ENCODE measurements around the gene SCEL.

DNA sequence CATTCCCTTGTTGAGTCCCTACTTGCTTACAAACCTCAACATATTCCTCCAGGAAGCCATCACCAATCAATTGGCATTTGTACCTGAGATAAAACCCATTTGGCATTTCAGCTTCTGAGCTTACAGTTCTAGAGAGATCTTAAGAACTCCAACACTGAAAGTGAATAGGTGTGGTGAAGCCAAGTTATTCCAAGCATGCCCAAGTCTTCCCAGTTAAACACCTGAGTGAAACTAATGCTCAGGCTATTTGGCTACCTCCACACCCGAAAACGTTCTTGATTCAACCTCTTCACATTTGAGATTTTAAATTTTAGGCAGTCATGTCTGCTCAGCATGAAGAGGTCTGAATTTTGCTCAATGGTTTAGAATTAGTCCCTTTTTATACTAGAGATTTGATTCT, 2.5 kb upstream of the SCEL start:
- TF ChIP-seq, protein P1, sequence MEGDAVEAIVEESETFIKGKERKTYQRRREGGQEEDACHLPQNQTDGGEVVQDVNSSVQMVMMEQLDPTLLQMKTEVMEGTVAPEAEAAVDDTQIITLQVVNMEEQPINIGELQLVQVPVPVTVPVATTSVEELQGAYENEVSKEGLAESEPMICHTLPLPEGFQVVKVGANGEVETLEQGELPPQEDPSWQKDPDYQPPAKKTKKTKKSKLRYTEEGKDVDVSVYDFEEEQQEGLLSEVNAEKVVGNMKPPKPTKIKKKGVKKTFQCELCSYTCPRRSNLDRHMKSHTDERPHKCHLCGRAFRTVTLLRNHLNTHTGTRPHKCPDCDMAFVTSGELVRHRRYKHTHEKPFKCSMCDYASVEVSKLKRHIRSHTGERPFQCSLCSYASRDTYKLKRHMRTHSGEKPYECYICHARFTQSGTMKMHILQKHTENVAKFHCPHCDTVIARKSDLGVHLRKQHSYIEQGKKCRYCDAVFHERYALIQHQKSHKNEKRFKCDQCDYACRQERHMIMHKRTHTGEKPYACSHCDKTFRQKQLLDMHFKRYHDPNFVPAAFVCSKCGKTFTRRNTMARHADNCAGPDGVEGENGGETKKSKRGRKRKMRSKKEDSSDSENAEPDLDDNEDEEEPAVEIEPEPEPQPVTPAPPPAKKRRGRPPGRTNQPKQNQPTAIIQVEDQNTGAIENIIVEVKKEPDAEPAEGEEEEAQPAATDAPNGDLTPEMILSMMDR (IDR thresholded peaks at IDR 0.05 in 8 of 11, conservative IDR thresholded peaks at IDR 0.05 in 3 of 11), result no peak
- no peak for TF ChIP-seq POLR2A (IDR thresholded peaks at IDR 0.05)
- TF ChIP-seq POLR2AphosphoS5 (IDR thresholded peaks at IDR 0.05), result no peak
